GM21360 (cell line): ENCODE data around the gene TRMO.

Experiments used
- ATAC-seq: cut with Tn5 transposase; IDR thresholded peaks from one replicate; pipeline ENCODE4 v1.9.1; 2021; ENCODE audit warnings: mild to moderate bottlenecking, moderate library complexity; ENCODE audit not compliant: unreplicated experiment

TRMO gene

GRCh38 chr9:97906236-97906831, 16.0 kb downstream of the TRMO start:
- ATAC-seq, result no peak

GRCh38 chr9:97905228-97905627, 17.1 kb downstream of the TRMO start:
- ATAC-seq, result no peak

- ATAC-seq, result no peak
Observed at GRCh38 chr9:97904725-97905124, 17.6 kb downstream of the TRMO start.

GRCh38 chr9:97903177-97903576, 19.1 kb downstream of the TRMO start:
- no peak for ATAC-seq

GRCh38 chr9:97900738-97901565, 21.3 kb downstream of the TRMO start:
- no peak for ATAC-seq

- ATAC-seq, result no peak
Observed at GRCh38 chr9:97900103-97900737, 22.1 kb downstream of the TRMO start.

- no peak for ATAC-seq
Observed at GRCh38 chr9:97895695-97896332, 26.5 kb downstream of the TRMO start.

- no peak for ATAC-seq
Observed at GRCh38 chr9:97895211-97895610, 27.1 kb downstream of the TRMO start.

GRCh38 chr9:97892421-97892820, 29.9 kb downstream of the TRMO start:
- no peak for ATAC-seq

- no peak for ATAC-seq
Observed at GRCh38 chr9:97891736-97892135, 30.6 kb downstream of the TRMO start.

GRCh38 chr9:97889941-97890887, 32.1 kb downstream of the TRMO start:
- no peak for ATAC-seq

- no peak for ATAC-seq
Observed at GRCh38 chr9:97880336-97880735, 42.0 kb downstream of the TRMO start.

GRCh38 chr9:97876061-97876460, 46.2 kb downstream of the TRMO start:
- ATAC-seq, result no peak

GRCh38 chr9:97875111-97875510, 47.2 kb downstream of the TRMO start:
- ATAC-seq, result no peak

GRCh38 chr9:97874624-97875023, 47.7 kb downstream of the TRMO start:
- no peak for ATAC-seq

GRCh38 chr9:97873882-97874281, 48.4 kb downstream of the TRMO start:
- ATAC-seq, result no peak

- no peak for ATAC-seq
Observed at GRCh38 chr9:97873425-97873824, 48.9 kb downstream of the TRMO start.

- ATAC-seq, result no peak
Observed at GRCh38 chr9:97868859-97869258, 53.4 kb downstream of the TRMO start.

GRCh38 chr9:97866848-97867247, 55.5 kb downstream of the TRMO start:
- ATAC-seq, result no peak

GRCh38 chr9:97866300-97866699, 56.0 kb downstream of the TRMO start:
- ATAC-seq, result no peak
